Suprapubic skin (tissue), 4 donors: Measurements from ENCODE around the gene SGPL1. TPM values are rescaled to one million over a fixed set of nuclear protein-coding genes. Genes with fewer than 3 reads are reported as not detected.

ENCODE experiments used
- DNase-seq, 2 donors: peaks; one replicate each; pipeline ENCODE4 v3.0.0-alpha.2; 2019; ENCODE audit warnings: low spot score in 2 of 2
- H3K27ac ChIP-seq: fragments of 200-600 bp; sonication (generic); one replicate; pipeline ENCODE4 v1.5.1; 2019
- H3K27me3 ChIP-seq: fragments of 200-600 bp; sonication (generic); one replicate; pipeline ENCODE4 v1.5.1; 2019
- H3K36me3 ChIP-seq: fragments of 200-600 bp; sonication (generic); one replicate; pipeline ENCODE4 v1.5.1; 2019
- H3K4me1 ChIP-seq: fragments of 200-600 bp; sonication (generic); one replicate; pipeline ENCODE4 v1.5.1; 2019
- H3K4me3 ChIP-seq: fragments of 200-600 bp; sonication (generic); one replicate; pipeline ENCODE4 v1.5.1; 2019; ENCODE audit warnings: mild to moderate bottlenecking
- H3K9me3 ChIP-seq: fragments of 200-600 bp; sonication (generic); one replicate; pipeline ENCODE4 v1.5.1; 2019
- CTCF ChIP-seq, 2 donors: fragments of 200-600 bp in 1 of 2; fragments of 450-650 bp in 1 of 2; sonication (generic) in 1 of 2; IDR thresholded peaks; one replicate each; pipeline ENCODE4 v1.5.1; 2016 to 2019; ENCODE audit warnings: antibody characterized with exemption in 2 of 2, mild to moderate bottlenecking in 1 of 2, moderate library complexity in 1 of 2
- EP300 ChIP-seq: sonication (generic); formaldehyde crosslinking; IDR thresholded peaks from one replicate; pipeline ENCODE4 v1.6.1; 2017; ENCODE audit warnings: antibody characterized with exemption
- POLR2A ChIP-seq, 2 donors: fragments of 450-650 bp; IDR thresholded peaks; one replicate each; pipeline ENCODE4 v1.6.1; 2017; ENCODE audit warnings: antibody characterized with exemption in 2 of 2, mild to moderate bottlenecking in 2 of 2, moderate library complexity in 2 of 2
- POLR2AphosphoS5 ChIP-seq, 3 donors: sonication (generic); formaldehyde crosslinking; IDR thresholded peaks; one replicate each; pipeline ENCODE4 v1.6.1; 2017; ENCODE audit warnings: antibody characterized with exemption in 3 of 3
- WGBS: methylation state at CpG from one replicate; pipeline ENCODE4 v1.1.5; 2018; 5-methylcytosine and 5-hydroxymethylcytosine counted together
- total RNA-seq, 4 donors: library from RNA; depleted of rRNA; stranded (reverse); fragments of >200 nt; gene quantifications; one replicate each; pipeline ENCODE4 v1.1.0, GENCODE V29; 2016

The SGPL1 gene
- total RNA-seq, 4 donors from 2014 or later: 54.4 to 80.1 (median 59.6) TPM

- Histone ChIP-seq H3K9me3 (no peaks in the 10 kb centered on the region), H3K4me1 (peaks cover 21% of the 10 kb centered on the region), H3K36me3 (no peaks in the 10 kb centered on the region), H3K27me3 (peaks cover 4% of the 10 kb centered on the region), H3K4me3 (no peak overlapping the region), H3K27ac (no peak overlapping the region)
- 77% methylated on average over 3 of the region's 4 CpGs for WGBS
- DNase-seq: no peak
- TF ChIP-seq EP300 (no peak), POLR2AphosphoS5 (IDR thresholded peaks at IDR 0.05) (no peak), POLR2A (IDR thresholded peaks at IDR 0.05) (no peak), CTCF (IDR thresholded peaks at IDR 0.05) (no peak)
Observed at GRCh38 chr10:70782086-70782745, 33.5 kb upstream of the SGPL1 start.

GRCh38 chr10:70782746-70783680 lies 32.7 kb upstream of the SGPL1 start:
- H3K27ac ChIP-seq: no peak overlapping the region
- no peak overlapping the region for H3K4me3 ChIP-seq
- 85% methylated on average over 11 of the region's 11 CpGs for WGBS
- TF ChIP-seq POLR2A (IDR thresholded peaks at IDR 0.05) (no peak), CTCF (IDR thresholded peaks at IDR 0.05) (no peak), EP300 (no peak)
- no peak for DNase-seq
- H3K36me3 ChIP-seq: no peaks in the 10 kb centered on the region
- no peaks in the 10 kb centered on the region for H3K9me3 ChIP-seq
- H3K27me3 ChIP-seq: peaks cover 4% of the 10 kb centered on the region
- peaks cover 21% of the 10 kb centered on the region for H3K4me1 ChIP-seq

GRCh38 chr10:70784016-70784415 lies 31.7 kb upstream of the SGPL1 start:
- no peak for TF ChIP-seq CTCF (IDR thresholded peaks at IDR 0.05)
- no peak for TF ChIP-seq POLR2AphosphoS5 (IDR thresholded peaks at IDR 0.05)
- TF ChIP-seq POLR2A (IDR thresholded peaks at IDR 0.05): no peak
- TF ChIP-seq EP300: no peak
- Histone ChIP-seq H3K27me3 (peaks cover 4% of the 10 kb centered on the region), H3K4me3 (no peak overlapping the region), H3K4me1 (peaks cover 15% of the 10 kb centered on the region), H3K27ac (no peak overlapping the region), H3K9me3 (no peaks in the 10 kb centered on the region), H3K36me3 (no peaks in the 10 kb centered on the region)
- 80% methylated on average over 5 of the region's 5 CpGs for WGBS
- DNase-seq: no peak

- Histone ChIP-seq H3K4me1 (peaks cover 10% of the 10 kb centered on the region), H3K4me3 (no peak overlapping the region), H3K27ac (no peak overlapping the region), H3K27me3 (peaks cover 4% of the 10 kb centered on the region), H3K36me3 (no peaks in the 10 kb centered on the region), H3K9me3 (no peaks in the 10 kb centered on the region)
- no peak for TF ChIP-seq POLR2AphosphoS5 (IDR thresholded peaks at IDR 0.05)
- no peak for DNase-seq
- WGBS: 64% methylated on average over 2 of the region's 2 CpGs
Observed at GRCh38 chr10:70784471-70784870, 31.3 kb upstream of the SGPL1 start.

- Histone ChIP-seq H3K4me1 (peaks cover 4% of the 10 kb centered on the region), H3K27me3 (peaks cover 4% of the 10 kb centered on the region), H3K4me3 (no peak within 1 kb of the TSS), H3K27ac (no peak within 1 kb of the TSS), H3K9me3 (no peaks in the 10 kb centered on the region), H3K36me3 (no peaks in the 10 kb centered on the region)
- 68% methylated on average over 4 of the region's 4 CpGs for WGBS
- TF ChIP-seq CTCF (IDR thresholded peaks at IDR 0.05): no peak
- no peak for TF ChIP-seq POLR2A (IDR thresholded peaks at IDR 0.05)
- TF ChIP-seq EP300: no peak
- TF ChIP-seq POLR2AphosphoS5 (IDR thresholded peaks at IDR 0.05): no peak
- no peak for DNase-seq
Observed at GRCh38 chr10:70785190-70785589, 30.6 kb upstream of the SGPL1 start, which contains the start of gene TBATA. TSS of gene TBATA (minus strand) at chr10:70785377. CDS start at chr10:70783379, 1,998 bp downstream.
